Loucy (cell line): ENCODE measurements around the gene MAN1C1.

Experiments used
- H2AFZ ChIP-seq: fragments of 200-600 bp; sonication (generic); 2 replicates; pipeline ENCODE4 v1.6.0; 2016; ENCODE audit warnings: antibody characterized with exemption, mild to moderate bottlenecking, low read length, moderate library complexity
- H3F3A ChIP-seq: fragments of 200-600 bp; 2 replicates; pipeline ENCODE4 v1.6.0; 2016; ENCODE audit warnings: antibody characterized with exemption, low read depth, mild to moderate bottlenecking
- H3K27me3 ChIP-seq: fragments of 200-600 bp; sonication (generic); 2 replicates; pipeline ENCODE4 v1.6.1; 2014; ENCODE audit warnings: low read length, mild to moderate bottlenecking; ENCODE audit not compliant: insufficient read depth, poor library complexity, severe bottlenecking
- H3K36me3 ChIP-seq: fragments of 200-600 bp; sonication (generic); 2 replicates; pipeline ENCODE4 v1.6.1; 2016; ENCODE audit warnings: low read length; ENCODE audit not compliant: insufficient read depth
- H3K4me1 ChIP-seq: fragments of 200-600 bp; sonication (generic); 2 replicates; pipeline ENCODE4 v1.5.1; 2014; ENCODE audit warnings: low read length, mild to moderate bottlenecking; ENCODE audit not compliant: insufficient read depth, poor library complexity, severe bottlenecking
- H3K4me2 ChIP-seq: fragments of 200-600 bp; sonication (generic); 2 replicates; pipeline ENCODE4 v1.6.0; 2014; ENCODE audit warnings: antibody characterized with exemption, low read length, low read depth, mild to moderate bottlenecking; ENCODE audit not compliant: poor library complexity, severe bottlenecking
- H3K4me3 ChIP-seq: fragments of 200-600 bp; sonication (generic); 2 replicates; pipeline ENCODE4 v1.5.1; 2014; ENCODE audit warnings: low read length, mild to moderate bottlenecking, mixed read lengths; ENCODE audit not compliant: poor library complexity, severe bottlenecking
- H3K79me2 ChIP-seq: fragments of 200-600 bp; sonication (generic); 2 replicates; pipeline ENCODE4 v1.6.1; 2014; ENCODE audit warnings: low read length; ENCODE audit not compliant: insufficient read depth
- H3K9ac ChIP-seq: fragments of 200-600 bp; sonication (generic); 2 replicates; pipeline ENCODE4 v1.6.0; 2014; ENCODE audit warnings: mild to moderate bottlenecking, low read depth, low read length, moderate library complexity; ENCODE audit not compliant: poor library complexity, severe bottlenecking
- H3K9me2 ChIP-seq: fragments of 200-600 bp; sonication (generic); replicated peaks from 2 replicates; pipeline ENCODE4 v1.6.1; 2016; ENCODE audit warnings: low read depth, low read length, mixed read lengths
- H3K9me3 ChIP-seq: fragments of 200-600 bp; sonication (generic); 2 replicates; pipeline ENCODE4 v1.6.1; 2014; ENCODE audit warnings: mild to moderate bottlenecking, antibody characterized with exemption, low read length, low read depth; ENCODE audit not compliant: insufficient read depth
- H4K20me1 ChIP-seq: fragments of 200-600 bp; sonication (generic); 2 replicates; pipeline ENCODE4 v1.6.0; 2014; ENCODE audit warnings: antibody characterized with exemption, low read length, mild to moderate bottlenecking; ENCODE audit not compliant: insufficient read depth, poor library complexity, severe bottlenecking
- EZH2phosphoT487 ChIP-seq: fragments of 200-600 bp; IDR thresholded peaks from 2 replicates; pipeline ENCODE4 v1.6.1; 2018; ENCODE audit warnings: antibody characterized with exemption, mild to moderate bottlenecking, moderate library complexity, borderline replicate concordance
- TF ChIP-seq, protein P1 (sequence below): fragments of 200-600 bp; sonication (generic); conservative IDR thresholded peaks from 2 replicates; pipeline ENCODE4 v1.5.1; 2014; ENCODE audit warnings: mild to moderate bottlenecking, antibody characterized with exemption, low read length

MAN1C1 gene

GRCh38 chr1:25672763-25673409 is 56.3 kb downstream of the MAN1C1 start:
- H3K4me2 ChIP-seq, result no peak overlapping the region
- H3K9me3 ChIP-seq, result no peaks in the 10 kb centered on the region
- peaks cover 17% of the 10 kb centered on the region for H3K4me1 ChIP-seq
- TF ChIP-seq EZH2phosphoT487, result no peak
- TF ChIP-seq, protein P1, sequence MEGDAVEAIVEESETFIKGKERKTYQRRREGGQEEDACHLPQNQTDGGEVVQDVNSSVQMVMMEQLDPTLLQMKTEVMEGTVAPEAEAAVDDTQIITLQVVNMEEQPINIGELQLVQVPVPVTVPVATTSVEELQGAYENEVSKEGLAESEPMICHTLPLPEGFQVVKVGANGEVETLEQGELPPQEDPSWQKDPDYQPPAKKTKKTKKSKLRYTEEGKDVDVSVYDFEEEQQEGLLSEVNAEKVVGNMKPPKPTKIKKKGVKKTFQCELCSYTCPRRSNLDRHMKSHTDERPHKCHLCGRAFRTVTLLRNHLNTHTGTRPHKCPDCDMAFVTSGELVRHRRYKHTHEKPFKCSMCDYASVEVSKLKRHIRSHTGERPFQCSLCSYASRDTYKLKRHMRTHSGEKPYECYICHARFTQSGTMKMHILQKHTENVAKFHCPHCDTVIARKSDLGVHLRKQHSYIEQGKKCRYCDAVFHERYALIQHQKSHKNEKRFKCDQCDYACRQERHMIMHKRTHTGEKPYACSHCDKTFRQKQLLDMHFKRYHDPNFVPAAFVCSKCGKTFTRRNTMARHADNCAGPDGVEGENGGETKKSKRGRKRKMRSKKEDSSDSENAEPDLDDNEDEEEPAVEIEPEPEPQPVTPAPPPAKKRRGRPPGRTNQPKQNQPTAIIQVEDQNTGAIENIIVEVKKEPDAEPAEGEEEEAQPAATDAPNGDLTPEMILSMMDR, result no peak
- no peaks in the 10 kb centered on the region for H3K36me3 ChIP-seq
- H3K9ac ChIP-seq, result no peak overlapping the region
- no peak overlapping the region for H2AFZ ChIP-seq
- no peaks in the 10 kb centered on the region for H3F3A ChIP-seq
- no peak overlapping the region for H3K4me3 ChIP-seq
- H3K79me2 ChIP-seq, result no peaks in the 10 kb centered on the region
- no peaks in the 10 kb centered on the region for H3K9me2 ChIP-seq
- H4K20me1 ChIP-seq, result no peaks in the 10 kb centered on the region
- peaks cover 3% of the 10 kb centered on the region for H3K27me3 ChIP-seq

DNA sequence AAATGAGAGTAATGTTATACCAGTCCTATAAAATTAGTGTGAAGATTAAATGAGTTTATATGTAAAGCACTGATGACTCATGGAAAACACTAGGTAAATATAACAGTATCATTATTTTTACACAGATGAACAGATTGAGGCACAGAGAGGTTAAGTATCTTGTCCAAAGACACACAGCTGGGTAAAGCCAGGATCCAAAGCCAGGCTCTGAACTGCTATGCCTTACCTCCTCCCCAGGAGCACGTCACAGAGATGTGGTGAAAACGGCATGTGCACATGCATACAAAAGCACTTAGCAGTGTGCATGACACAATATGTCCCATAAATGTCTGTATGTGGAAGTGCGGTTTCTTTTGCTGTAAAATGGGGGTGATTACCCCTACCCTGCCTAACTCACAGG is 56.9 kb downstream of the MAN1C1 start:
- Histone ChIP-seq H3K4me1 (peaks cover 22% of the 10 kb centered on the region), H3K4me2 (no peak overlapping the region), H3K4me3 (no peak overlapping the region), H4K20me1 (no peaks in the 10 kb centered on the region), H3F3A (no peaks in the 10 kb centered on the region), H3K9ac (no peak overlapping the region), H3K9me3 (no peaks in the 10 kb centered on the region), H3K36me3 (no peaks in the 10 kb centered on the region), H3K79me2 (no peaks in the 10 kb centered on the region), H2AFZ (no peak overlapping the region), H3K27me3 (no peaks in the 10 kb centered on the region), H3K9me2 (no peaks in the 10 kb centered on the region)
- TF ChIP-seq, protein P1, result no peak

DNA sequence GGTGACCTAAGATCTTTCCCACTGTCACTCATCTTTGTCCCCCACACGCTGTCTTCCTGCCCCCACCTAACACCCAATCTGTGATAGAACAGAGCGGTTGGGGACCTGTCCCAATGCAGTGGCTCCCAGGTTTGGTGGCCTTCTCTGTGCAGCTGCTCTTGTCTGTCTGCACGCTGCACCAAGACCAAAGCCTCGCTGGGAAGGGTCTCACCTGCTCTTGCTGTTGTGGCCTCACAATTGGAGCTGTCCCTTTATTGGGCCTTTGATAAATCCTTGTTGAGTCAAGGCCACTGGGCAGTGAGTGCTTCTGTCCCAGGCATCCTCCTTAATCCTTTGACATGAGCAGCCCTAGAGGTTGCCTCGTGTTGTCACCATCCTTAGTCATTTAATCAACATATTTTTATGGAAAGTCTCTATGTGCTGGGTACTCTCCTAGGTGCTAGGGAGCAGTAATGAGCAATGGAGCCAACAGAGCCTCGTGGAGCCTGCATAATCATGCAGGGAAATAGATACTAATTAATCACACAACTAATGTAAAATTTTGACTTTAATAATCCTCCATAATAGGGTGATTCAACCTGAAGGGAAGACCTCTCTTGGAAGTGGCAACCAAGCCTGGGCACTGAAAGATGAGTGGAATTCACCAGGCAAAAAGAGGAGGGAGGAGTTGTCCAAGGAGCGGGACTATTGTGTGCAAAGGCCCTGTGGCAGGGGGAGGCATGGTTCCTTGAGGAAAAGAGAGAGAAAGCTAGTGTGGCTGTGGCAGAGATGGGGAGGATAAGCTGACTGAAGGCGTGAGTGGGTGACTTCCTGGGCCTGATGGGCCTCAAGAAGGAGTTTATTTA is 57.6 kb downstream of the MAN1C1 start:
- H3K9me3 ChIP-seq, result no peaks in the 10 kb centered on the region
- H3K27me3 ChIP-seq, result no peaks in the 10 kb centered on the region
- H3K36me3 ChIP-seq, result no peaks in the 10 kb centered on the region
- no peak overlapping the region for H2AFZ ChIP-seq
- no peak overlapping the region for H3K4me2 ChIP-seq
- H3K9ac ChIP-seq, result no peak overlapping the region
- H4K20me1 ChIP-seq, result no peaks in the 10 kb centered on the region
- H3K79me2 ChIP-seq, result no peaks in the 10 kb centered on the region
- TF ChIP-seq, protein P1, result no peak
- no peak for TF ChIP-seq EZH2phosphoT487
- no peak overlapping the region for H3K4me3 ChIP-seq
- peaks cover 26% of the 10 kb centered on the region for H3K4me1 ChIP-seq
- H3F3A ChIP-seq, result no peaks in the 10 kb centered on the region
- no peaks in the 10 kb centered on the region for H3K9me2 ChIP-seq
